ENCODE results near the gene TUBGCP6. TPM values are rescaled to one million over a fixed set of nuclear protein-coding genes. Genes with fewer than 3 reads are reported as not detected.

Gene TUBGCP6
- total RNA-seq, 1 donor from 2014 or later, result 27.2 TPM

DNA sequence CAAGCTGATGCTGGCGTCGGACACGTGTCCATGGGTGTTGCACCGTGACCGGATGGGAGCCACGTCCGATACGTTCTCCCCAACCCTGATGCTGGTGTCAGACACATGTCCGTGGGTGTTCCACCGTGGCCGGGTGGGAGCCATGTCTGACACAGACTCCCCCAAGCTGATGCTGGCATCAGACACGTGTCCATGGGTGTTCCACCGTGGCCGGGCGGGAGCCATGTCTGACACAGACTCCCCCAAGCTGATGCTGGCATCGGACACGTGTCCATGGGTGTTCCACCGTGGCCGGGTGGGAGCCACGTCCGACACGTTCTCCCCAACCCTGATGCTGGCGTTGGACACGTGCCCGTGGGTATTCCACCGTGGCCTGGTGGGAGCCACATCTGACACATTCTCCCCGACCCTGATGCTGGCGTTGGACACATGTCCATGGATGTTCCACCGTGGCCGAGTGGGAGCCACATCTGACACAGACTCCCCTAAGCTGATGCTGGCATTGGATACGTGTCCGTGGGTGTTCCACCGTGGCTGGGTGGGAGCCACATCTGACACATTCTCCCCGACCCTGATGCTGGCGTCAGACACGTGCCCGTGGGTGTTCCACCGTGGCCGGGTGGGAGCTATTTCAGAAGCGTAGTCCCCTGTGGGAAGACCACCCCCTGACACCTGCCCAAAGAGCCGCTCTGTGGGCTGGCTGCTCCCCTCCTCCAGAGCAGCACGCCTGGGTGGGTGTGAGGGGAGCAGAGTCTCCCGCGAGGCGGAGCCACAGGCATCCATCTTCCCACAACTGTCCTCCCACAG lies 24.0 kb downstream of the TUBGCP6 start:
- DNase-seq (ENCODE audit: low read depth), result no peak
- peaks cover 2% of the 10 kb centered on the region for H3K36me3 ChIP-seq (ENCODE audit: control insufficient read depth, insufficient read depth, low read length)
- TF ChIP-seq, protein P1, sequence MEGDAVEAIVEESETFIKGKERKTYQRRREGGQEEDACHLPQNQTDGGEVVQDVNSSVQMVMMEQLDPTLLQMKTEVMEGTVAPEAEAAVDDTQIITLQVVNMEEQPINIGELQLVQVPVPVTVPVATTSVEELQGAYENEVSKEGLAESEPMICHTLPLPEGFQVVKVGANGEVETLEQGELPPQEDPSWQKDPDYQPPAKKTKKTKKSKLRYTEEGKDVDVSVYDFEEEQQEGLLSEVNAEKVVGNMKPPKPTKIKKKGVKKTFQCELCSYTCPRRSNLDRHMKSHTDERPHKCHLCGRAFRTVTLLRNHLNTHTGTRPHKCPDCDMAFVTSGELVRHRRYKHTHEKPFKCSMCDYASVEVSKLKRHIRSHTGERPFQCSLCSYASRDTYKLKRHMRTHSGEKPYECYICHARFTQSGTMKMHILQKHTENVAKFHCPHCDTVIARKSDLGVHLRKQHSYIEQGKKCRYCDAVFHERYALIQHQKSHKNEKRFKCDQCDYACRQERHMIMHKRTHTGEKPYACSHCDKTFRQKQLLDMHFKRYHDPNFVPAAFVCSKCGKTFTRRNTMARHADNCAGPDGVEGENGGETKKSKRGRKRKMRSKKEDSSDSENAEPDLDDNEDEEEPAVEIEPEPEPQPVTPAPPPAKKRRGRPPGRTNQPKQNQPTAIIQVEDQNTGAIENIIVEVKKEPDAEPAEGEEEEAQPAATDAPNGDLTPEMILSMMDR (IDR thresholded peaks at IDR 0.05; ENCODE audit: insufficient read depth, low read length, poor library complexity, severe bottlenecking), result no peak
- H3K4me3 ChIP-seq (ENCODE audit: low read depth, low read length), result no peak overlapping the region
- H3K27me3 ChIP-seq (ENCODE audit: control insufficient read depth, insufficient read depth, low read length), result no peaks in the 10 kb centered on the region

DNA sequence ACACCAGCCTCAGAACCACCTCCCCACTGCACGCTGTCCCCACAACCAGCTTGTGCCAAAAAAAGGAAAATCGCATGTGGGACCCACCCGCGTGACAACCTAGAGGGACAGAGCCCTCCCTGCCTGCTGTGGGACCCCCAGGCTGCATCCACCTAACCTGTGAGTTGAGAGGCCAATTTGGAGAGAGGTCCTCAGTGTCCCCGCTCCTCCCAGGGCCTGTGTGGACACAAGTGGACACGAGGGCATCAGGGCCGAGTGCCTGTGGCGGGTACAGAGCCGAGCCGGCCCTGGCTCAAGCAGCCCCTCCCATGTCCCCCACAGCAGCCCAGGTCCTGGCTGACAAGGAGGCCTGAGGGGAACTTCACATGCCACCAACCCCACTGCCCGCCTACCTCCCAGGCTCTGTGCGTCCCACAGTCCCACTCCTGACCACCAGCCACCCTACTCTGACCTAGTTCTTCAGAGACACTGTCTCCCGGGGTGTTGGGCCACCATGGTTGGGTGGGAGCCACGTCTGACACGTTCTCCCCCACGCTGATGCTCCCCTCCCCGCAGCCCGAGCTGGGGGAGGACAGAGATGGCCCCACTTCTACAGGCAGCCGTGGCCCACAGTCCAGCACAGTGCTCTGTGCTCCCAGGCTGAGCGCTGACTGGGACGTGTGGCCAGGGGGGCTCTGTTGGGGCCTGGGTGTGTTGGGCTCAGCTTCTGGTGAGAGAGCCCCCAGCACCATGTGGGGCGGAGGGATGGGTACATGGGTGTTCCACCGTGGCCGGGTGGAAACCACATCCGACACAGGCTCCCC lies 24.8 kb downstream of the TUBGCP6 start:
- TF ChIP-seq, protein P1 (IDR thresholded peaks at IDR 0.05; ENCODE audit: insufficient read depth, low read length, poor library complexity, severe bottlenecking), result no peak
- DNase-seq (ENCODE audit: low read depth), result no peak
- Histone ChIP-seq H3K4me3 (ENCODE audit: low read depth, low read length) (no peak overlapping the region), H3K27me3 (ENCODE audit: control insufficient read depth, insufficient read depth, low read length) (no peaks in the 10 kb centered on the region), H3K36me3 (ENCODE audit: control insufficient read depth, insufficient read depth, low read length) (peaks cover 2% of the 10 kb centered on the region)

DNA sequence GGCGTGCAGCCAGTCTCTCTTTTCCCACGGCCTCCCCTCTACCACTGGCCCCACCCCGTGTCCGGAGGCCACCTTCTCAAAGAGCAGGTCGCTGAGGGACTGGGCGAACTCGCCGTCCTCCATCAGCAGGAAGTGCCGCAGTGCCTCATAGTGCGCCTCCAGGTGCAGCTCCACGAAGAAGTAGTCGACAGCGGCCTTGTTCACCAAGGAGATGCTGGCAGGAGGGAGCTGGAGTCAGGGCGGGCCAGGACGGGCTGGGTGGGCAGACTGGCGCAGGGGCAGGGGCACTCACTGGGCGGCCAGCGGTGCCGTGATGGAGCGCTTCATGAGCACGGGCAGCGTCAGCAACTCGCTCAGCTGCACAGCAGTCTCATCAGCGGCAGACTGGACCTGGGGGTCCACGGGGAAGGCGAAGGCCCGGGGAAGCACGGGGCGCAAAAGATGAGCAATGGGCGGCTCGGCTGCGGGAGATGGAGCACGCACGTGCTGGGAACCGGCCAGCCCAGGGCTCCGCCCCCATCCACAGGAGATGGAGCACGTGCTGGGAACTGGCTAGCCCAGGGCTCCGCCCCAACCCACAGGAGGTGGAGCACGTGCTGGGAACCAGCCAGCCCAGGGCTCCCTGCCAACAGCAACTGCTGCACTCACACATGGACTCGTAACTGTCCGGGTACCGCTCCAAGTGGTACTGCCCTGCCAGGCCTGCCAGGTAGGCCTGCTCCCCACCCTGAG lies 25.7 kb downstream of the TUBGCP6 start:
- Histone ChIP-seq H3K4me3 (ENCODE audit: low read depth, low read length) (no peak overlapping the region), H3K36me3 (ENCODE audit: control insufficient read depth, insufficient read depth, low read length) (peaks cover 5% of the 10 kb centered on the region), H3K27me3 (ENCODE audit: control insufficient read depth, insufficient read depth, low read length) (no peaks in the 10 kb centered on the region)
- DNase-seq (ENCODE audit: low read depth), result no peak
- TF ChIP-seq, protein P1 (IDR thresholded peaks at IDR 0.05; ENCODE audit: insufficient read depth, low read length, poor library complexity, severe bottlenecking), result no peak

DNA sequence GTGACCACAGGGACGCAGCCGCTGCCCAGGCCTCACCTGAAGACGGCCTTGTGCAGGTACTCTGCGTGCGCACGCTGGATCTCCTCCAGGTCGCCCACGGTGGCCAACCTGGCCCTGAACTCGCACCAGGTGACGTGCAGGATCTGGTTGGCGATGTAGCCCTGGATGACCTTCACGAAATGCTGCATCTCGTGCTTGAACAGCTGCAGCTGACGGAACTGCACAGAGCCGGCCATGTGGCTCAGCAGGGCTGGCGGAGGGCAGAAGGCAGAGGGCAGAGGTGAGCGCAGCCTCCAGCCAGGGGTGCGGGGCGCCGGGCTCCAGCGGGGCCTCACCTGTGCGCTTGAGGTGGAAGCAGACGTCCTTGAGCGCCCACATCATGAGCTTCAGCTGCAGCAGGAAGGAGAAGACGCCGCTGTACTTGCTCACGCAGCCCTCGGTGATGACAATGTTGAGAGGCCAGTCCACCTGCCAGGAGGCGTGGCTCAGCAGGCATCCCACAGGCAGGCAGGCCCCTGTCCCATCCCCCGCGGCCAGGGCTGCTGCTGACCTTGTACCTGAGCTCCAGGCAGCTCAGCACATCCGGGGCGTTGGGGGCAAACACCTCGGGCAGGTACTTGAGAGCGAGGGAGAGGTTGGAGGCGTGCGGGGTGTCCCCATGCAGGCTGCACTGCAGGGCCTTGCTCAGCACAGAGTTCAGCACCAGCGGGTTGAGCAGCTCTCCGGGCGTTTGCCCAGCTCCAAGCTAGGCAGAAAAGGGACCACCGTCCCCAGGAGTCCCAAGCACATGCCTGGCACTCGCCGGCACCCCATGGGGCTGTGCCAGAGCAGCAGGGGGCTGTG lies 26.4 kb downstream of the TUBGCP6 start:
- TF ChIP-seq, protein P1 (IDR thresholded peaks at IDR 0.05; ENCODE audit: insufficient read depth, low read length, poor library complexity, severe bottlenecking), result no peak
- peaks cover 6% of the 10 kb centered on the region for H3K36me3 ChIP-seq (ENCODE audit: control insufficient read depth, insufficient read depth, low read length)
- DNase-seq (ENCODE audit: low read depth), result no peak
- no peak overlapping the region for H3K4me3 ChIP-seq (ENCODE audit: low read depth, low read length)
- no peaks in the 10 kb centered on the region for H3K27me3 ChIP-seq (ENCODE audit: control insufficient read depth, insufficient read depth, low read length)

DNA sequence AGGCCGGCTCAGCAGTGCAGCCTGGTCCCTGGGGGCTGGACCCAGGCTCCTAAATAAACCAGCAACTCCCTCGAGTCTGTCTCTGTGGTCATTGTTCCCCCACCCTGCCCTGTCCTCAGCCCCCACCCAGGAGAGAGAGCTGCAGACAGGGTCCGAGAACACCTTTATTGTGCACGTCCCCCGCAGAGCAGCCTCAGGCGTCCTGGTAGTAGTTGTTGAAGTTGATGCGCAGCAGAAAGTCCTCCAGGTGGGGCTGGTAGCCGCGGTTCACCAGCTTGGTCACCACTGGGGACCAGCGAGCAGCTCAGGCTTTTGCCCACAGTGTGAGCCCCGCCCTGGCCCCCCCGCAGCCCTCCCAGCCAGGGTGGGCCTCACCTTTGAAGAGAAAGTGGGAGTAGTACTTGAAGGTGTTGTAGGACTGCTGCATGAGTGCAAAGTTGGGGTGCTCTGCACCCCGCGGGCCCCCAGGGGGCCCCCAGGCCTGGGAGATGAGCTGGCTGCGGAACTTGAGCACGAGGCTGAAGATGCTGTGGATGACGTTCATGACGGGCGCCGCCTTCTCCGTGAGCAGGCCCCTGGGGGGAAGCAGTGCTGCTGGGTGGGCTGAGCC lies 27.2 kb downstream of the TUBGCP6 start:
- Histone ChIP-seq H3K27me3 (ENCODE audit: control insufficient read depth, insufficient read depth, low read length) (no peaks in the 10 kb centered on the region), H3K36me3 (ENCODE audit: control insufficient read depth, insufficient read depth, low read length) (peaks cover 8% of the 10 kb centered on the region), H3K4me3 (ENCODE audit: low read depth, low read length) (no peak overlapping the region)
- TF ChIP-seq, protein P1 (IDR thresholded peaks at IDR 0.05; ENCODE audit: insufficient read depth, low read length, poor library complexity, severe bottlenecking), result no peak
- DNase-seq (ENCODE audit: low read depth), result no peak
